A673 (cell line): ENCODE data around the gene NIT1.

Experiments
- EZH2 ChIP-seq: fragments of 200-600 bp; sonication (generic); IDR thresholded peaks from 2 replicates; pipeline ENCODE4 v1.6.1; 2017; ENCODE audit warnings: borderline replicate concordance, low read depth, mild to moderate bottlenecking, mixed read lengths, antibody characterized with exemption, low read length; ENCODE audit not compliant: poor library complexity, severe bottlenecking
- TF ChIP-seq, protein P1 (sequence below): fragments of 300-800, 200-600 bp; sonication (generic); conservative IDR thresholded peaks from 2 replicates; pipeline ENCODE4 v1.5.1; 2017; ENCODE audit warnings: low read depth, mild to moderate bottlenecking, antibody characterized with exemption, low read length, moderate library complexity, mixed read lengths

GRCh38 chr1:161111527-161111926 is 6.4 kb upstream of the NIT1 start:
- TF ChIP-seq, protein P1, sequence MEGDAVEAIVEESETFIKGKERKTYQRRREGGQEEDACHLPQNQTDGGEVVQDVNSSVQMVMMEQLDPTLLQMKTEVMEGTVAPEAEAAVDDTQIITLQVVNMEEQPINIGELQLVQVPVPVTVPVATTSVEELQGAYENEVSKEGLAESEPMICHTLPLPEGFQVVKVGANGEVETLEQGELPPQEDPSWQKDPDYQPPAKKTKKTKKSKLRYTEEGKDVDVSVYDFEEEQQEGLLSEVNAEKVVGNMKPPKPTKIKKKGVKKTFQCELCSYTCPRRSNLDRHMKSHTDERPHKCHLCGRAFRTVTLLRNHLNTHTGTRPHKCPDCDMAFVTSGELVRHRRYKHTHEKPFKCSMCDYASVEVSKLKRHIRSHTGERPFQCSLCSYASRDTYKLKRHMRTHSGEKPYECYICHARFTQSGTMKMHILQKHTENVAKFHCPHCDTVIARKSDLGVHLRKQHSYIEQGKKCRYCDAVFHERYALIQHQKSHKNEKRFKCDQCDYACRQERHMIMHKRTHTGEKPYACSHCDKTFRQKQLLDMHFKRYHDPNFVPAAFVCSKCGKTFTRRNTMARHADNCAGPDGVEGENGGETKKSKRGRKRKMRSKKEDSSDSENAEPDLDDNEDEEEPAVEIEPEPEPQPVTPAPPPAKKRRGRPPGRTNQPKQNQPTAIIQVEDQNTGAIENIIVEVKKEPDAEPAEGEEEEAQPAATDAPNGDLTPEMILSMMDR: no peak
- TF ChIP-seq EZH2: no peak
